Measurements from ENCODE around the gene RRAGA. TPM values are rescaled to one million over a fixed set of nuclear protein-coding genes. Genes with fewer than 3 reads are reported as not detected.

Gene RRAGA
- total and polyA plus RNA-seq, 9 of the 15 experiments (the other 6 are each of a cell fraction or from before 2014, with no cell fraction given), result 6.0 to 44.7 (median 18.8) TPM

GRCh38 chr9:19048966-19049916 lies at the start of gene RRAGA (continued):
- TF ChIP-seq CXXC5 (CRISPR knock-in tag; IDR thresholded peaks at IDR 0.05) (peak; percentile 80), NFYB (IDR thresholded peaks at IDR 0.05; ENCODE audit: extremely low read depth, insufficient read length) (no peak), KLF1 (tag; IDR thresholded peaks at IDR 0.05) (peak; percentile 53; the same call in 1 of the 2 replicates), ZFPM2 (CRISPR knock-in tag; IDR thresholded peaks at IDR 0.05) (no peak), NKRF (IDR thresholded peaks at IDR 0.05; ENCODE audit: borderline replicate concordance) (peak; percentile 49; the same call in 1 of the 2 replicates), POLR2AphosphoS5 (IDR thresholded peaks at IDR 0.05; ENCODE audit: control insufficient read depth, insufficient read depth, low read depth, low read length) (peak; percentile 61), NCOA2 (IDR thresholded peaks at IDR 0.05; ENCODE audit: partially characterized antibody in 2 of 2) (no peak), EP300 (IDR thresholded peaks at IDR 0.05; ENCODE audit: low read length) (0 out of 2 replicates have a peak, but pooled peaks have one; percentile 2), PHTF2 (CRISPR knock-in tag; IDR thresholded peaks at IDR 0.05) (no peak), ATF1 (CRISPR knock-in tag; IDR thresholded peaks at IDR 0.05) (no peak), ATF1 (tag; IDR thresholded peaks at IDR 0.05) (peak; percentile 61), NR0B1 (IDR thresholded peaks at IDR 0.05; ENCODE audit: partially characterized antibody) (no peak), ZBTB40 (IDR thresholded peaks at IDR 0.05) (peak; percentile 81), ZBTB40 (CRISPR knock-in tag; IDR thresholded peaks at IDR 0.05) (no peak)
